ENCODE measurements around the gene KPNA1.

KPNA1 gene

DNA sequence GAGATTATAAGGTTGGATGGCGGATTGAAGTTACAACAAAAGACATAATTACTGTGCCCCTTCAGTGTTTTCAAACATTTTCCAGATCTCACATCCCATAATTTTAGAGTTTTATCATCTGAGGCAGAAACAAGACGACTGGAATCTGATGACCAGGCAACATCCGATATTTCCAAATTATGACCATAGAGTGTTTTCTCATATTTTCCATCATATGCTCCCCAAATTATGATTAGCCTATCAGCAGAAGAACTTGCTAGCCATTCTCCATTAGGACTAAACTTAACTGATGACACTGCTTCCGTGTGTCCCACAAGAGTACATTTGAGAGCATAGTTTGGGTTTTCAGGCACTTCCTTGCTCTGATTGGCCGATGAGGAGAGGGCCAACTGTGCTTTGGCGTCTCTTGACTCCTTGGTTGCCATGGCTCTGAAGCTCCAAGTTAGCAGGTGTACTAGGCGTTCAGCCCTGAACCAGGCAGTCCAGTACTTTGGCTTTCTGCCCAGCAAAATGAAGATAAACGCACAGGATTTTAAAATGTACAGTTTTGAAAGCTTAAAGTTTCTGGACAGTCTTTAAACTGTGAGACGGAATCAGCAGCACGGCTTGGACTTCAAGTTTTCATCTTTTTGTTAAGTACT is 99.5 kb downstream of the KPNA1 start:
- peak; percentile 26 for DNase-seq (ENCODE audit: low spot score)

DNA sequence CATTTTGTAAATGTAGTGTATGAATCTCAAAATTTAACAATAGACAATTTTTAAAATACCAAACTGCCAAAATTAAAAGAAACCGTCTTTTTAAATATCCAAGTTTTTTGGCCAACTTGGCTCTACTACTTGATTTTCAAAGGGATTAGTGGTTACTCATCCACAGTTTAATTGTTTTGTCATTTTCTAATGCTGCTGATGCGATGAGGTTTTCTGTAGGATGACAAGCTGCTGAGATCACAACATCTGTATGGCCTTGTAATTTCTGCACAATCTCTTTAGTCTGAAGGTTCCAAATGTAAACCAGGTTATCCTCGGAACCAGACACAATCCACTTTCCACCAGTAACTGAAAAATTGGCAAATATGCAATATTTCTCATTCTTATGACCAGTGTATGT is 100.3 kb downstream of the KPNA1 start:
- no peak for DNase-seq (ENCODE audit: low spot score)

DNA sequence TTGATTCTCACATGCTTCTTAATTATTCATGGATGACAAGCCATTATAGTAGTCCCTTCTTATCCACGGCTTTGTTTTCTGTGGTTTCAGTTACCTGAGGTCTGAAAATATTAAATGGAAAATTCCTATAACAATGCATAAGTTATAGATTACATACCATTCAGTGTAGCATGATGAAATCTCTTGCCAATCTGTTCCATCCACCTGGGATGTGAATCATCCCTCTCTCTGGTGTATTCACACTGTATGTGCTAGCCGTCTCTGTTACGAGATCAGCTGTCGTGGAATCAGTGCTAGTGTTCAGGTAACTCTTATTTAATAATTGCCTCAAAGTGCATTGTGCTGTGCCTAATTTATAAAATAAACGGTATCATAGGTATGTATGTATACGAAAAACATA is 104.1 kb downstream of the KPNA1 start:
- DNase-seq (ENCODE audit: low spot score), result no peak

DNA sequence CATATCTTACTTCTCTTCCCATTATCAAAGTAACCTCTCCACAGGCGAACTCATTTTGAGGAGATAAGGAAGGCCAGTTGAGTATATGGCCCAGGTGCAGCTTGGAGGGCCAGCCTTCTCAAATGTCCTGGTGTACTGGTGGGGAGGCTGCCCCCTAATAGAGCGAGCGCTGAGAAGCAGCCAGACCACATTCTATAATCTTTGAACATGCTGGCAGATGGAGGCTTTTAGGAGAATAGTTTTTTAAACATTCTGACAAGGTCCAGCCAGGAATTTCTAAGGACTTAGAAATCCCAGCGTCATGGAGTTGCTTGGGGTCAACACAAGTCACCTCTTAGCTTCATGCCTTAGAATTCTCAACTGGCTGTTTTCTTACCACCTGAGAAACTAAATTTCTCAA is 104.6 kb downstream of the KPNA1 start:
- no peak for DNase-seq (ENCODE audit: low spot score)

DNA sequence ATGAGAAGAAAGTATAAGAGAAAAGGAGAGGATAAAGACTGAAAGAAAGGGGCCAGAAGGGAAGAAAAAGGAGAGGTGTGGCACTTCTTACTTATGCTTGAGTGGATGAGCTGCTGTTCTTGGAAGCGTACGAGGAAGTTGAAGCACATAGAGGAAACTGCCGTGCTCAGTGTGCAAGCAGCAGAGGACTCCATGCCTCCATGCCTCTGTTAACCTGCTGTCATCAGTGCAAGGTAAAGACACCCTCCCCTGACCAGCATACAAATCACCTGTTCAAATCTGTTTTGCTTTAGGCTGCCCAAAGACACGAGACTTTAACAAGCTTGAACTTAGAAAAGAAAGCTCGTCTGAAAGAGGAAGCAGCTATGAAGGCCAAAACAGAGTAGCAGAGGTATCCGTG is 105.3 kb downstream of the KPNA1 start:
- DNase-seq (ENCODE audit: low spot score), result no peak

DNA sequence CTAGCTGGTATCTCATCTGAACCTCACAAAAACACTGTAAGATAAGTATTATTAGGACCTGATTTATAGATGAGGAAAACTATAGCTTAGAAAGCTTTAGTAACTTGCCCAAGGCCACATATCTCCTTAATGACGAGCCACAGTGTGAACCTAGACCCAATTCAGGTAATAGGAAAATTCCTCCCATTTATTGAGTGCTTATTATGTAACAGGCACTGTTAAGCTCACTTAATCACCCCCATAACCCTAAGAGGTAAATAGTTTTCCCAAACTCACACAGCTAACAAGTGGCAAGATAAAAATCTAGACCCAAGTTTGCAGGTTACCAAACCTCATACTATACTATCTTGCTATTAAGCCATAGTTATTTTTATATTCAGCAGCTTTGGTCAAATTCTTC is 106.8 kb downstream of the KPNA1 start:
- DNase-seq (ENCODE audit: low spot score), result no peak

DNA sequence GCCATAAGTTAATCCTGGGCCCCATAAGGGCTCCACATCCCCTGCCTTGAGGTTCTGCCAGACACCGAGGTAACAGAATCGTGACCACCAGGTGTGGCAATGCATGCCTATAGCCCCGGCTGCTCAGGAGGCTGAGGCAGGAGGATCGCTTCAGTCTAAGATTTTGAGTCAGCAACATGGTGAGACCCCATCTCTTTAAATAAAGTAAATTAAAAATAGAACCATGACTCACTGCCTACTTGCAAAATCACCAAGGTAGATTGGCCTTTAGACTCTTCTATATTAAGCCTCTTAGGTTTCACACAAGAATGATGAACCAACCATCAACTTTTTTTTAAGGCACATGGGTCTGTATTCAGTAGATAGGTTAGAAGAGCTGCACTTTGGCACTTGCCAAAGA is 108.5 kb downstream of the KPNA1 start:
- DNase-seq (ENCODE audit: low spot score), result no peak

DNA sequence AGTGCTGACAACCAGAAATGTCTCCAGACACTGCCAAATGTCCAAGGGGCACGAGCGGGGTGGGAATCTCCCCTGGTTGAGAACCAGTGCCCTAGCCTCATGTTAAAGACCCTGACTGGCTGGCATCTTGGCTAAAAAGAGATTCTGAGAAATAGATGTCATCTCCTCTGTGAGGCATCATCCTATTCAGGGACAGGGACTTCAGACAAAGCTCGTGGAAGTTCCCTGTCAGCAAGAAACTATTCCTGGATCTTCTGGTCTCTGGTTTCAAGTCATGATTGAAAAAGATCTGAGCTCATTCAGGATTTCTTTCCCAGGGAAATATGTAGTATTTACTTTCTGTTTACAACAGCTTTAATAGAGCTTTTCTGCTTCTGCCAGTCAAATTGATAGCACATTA is 109.7 kb downstream of the KPNA1 start:
- no peak for DNase-seq (ENCODE audit: low spot score)

DNA sequence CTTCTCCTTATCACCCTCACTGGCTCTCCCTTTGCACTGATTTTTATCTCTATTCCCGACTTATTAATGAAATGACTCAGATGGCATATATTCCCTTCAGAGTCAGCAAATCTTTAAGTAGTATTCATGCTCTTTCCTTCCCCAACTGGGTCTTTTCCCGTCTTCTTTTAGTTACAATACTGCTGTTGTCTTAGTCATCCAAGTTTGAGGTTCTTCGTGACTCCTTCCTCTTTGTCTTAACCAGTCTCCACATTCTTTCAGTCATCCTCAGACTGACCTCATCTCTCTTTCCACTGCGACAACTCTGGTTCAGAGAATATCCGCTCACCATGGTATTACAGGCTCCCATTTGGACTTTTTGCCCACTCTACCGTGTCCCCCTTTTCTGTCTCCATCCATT is 111.2 kb downstream of the KPNA1 start:
- no peak for DNase-seq (ENCODE audit: low spot score)

DNA sequence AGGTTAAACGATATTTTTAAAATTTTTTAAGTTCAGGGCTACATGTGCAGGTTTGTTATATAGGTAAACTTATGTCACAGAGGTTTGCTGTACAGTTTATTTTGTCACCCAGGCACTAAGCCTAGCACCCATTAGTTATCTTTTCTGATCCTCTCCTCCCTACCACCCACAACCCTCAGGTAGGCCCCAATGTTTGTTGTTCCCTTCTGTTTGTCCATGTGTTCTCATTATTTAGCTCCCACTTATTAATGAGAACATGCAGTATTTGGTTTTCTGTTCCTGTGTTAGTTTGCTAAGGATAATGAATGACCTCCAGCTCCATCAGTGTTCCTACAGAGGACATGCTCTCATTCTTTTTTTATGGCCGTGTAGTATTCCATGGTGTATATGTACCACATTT is 115.8 kb downstream of the KPNA1 start:
- no peak for DNase-seq (ENCODE audit: low spot score)

DNA sequence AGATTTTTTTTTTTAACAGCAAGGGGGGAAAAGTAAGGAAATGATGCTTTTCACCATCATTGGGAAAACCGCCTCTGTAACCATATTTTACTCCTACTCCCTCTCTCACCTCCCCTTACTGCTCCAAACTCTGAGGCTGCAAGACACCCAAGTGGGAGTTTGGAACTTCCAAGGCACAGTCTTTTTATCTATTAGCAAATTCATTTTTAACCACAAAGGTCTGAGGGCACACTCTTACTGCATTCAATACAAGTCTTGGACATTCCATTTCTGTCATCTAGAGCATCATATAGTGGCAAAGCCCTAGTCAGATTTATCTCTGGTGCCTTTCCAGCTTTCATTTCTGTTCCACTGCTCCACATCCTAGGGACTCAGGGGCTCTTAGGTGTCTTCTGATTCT is 117.5 kb downstream of the KPNA1 start:
- DNase-seq (ENCODE audit: low spot score), result peak; percentile 42

DNA sequence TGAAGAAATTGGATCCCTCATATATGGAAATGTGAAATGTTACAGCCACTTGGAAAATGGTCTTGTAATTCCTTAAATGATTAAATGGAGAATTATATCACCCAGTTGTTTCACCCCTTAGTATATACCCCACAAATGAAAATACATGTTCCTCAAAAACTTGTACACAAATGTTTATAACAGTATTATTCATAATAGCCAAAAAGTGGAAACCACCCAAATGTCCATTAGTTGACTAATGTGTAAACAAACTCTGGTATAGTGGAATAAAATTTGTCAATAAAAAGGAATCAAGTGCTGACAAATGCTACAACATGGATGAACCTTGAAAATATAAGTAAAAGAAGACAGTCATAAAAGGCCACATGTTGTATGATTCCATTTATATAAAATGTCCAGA is 118.2 kb downstream of the KPNA1 start:
- no peak for DNase-seq (ENCODE audit: low spot score)

DNA sequence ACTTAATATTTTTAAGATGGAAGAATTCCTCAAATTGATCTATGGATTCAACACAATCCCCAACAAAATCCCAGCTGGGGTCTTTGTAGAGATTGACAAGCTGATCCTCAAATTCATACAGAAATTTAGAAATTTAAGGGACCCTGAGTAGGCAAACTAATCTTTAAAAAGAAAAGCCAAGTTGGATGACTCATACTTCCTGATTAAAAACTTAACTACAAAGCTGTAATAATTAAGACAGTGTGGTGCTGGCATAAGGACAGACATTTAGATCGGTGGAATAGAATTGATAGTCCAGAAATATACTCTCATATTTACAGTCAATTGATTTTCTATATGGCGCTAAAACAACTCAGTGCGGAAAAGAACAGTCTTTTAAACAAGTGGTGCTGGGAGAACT is 119.2 kb downstream of the KPNA1 start:
- DNase-seq (ENCODE audit: low spot score), result no peak

DNA sequence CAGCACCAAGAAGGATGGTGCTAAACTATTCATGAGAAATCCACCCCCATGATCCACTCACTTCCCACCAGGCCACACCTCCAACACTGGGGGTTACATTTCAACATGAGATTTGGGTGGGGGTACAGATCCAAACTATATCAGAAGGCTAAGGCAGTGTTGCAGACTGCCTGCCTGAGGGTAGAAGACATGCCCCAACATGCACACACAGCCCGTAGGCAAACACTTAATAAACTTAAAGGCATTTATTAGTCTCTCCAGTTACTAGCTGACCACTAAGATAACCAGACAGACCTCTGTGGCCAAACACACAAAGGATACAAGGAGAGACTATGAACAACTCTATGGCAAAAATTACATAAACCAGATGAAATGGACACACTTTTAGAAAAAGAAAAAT is 120.6 kb downstream of the KPNA1 start:
- DNase-seq (ENCODE audit: low spot score), result no peak

DNA sequence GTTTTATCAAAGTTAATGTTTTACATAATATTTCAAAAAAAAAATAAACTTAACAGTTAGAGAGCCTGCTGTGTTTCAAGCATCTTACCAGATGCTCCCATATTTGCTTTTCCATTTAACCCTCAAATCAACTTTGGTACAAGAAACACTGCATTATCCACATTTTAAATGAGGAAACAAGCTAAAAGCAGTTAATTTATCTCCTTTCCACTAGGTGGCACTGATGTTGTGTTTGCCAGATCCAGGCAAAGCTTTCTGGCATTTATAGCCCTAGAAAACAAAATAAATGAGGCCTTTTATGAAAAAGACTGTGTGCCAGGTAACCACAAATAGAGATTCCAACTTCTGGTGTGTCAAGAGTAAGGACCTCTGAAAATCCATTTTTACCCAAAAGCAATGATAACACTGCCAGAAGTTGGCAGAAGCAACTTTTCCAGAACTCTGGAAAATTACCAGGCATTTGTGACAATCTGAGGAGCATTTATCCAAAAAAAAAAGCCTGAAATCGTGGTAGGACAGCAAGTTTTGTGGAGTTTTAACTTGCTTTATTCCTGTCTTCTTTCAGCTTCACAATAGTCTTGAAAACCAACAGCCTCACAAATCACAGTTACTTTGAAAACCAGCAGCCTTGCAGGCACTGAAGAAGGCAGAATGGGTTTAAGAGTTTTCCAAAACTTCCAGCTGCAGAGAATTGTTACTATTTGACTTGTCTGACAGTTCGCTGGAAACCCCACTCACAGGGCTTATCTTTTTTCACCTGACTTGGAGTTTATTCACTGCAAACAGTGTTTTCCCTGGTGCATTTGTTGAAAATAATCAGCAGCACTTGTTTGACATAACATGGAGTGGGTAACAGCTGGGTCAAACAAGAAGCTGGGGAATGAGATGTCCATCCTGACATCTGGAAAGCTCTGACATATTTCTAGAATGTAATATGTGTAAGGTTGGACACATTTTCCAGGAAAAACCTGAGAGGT is 121.6 kb downstream of the KPNA1 start:
- no peak for DNase-seq (ENCODE audit: low spot score)

DNA sequence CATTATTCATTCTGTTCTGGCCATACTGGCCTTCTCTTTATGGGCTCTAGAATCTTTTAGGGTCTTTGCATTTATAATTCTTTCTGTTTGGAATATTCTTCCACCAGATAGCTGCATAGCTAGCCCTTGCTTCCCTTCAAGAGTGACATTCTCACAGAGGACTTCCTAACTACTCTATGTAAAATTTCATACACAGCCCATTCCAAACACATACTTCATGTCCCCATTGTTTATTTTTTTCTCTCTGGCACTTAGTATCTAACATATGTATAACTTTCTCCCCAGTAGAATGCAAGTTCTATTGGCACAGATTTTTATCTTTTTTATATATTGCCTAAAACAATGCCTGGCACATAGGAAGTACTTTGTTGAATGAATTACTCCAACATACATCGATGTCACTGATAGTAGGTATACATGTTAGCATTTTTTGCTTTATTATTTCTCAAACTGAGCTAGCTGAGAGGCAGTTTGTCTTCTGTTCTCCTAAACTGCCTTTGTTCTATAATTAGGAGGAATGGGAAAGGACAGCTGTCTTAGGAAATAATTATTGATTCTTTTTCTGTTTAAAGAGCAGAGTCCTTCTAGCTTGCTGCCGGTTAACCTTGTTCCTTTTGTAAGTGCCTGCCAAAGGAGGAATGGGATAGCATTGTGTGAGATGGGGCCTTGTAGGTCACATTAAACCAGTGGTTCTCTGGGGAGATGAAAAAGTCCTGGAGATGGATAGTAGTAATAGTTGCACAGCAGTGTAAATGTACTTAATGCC is 122.9 kb downstream of the KPNA1 start:
- no peak for DNase-seq (ENCODE audit: low spot score)

DNA sequence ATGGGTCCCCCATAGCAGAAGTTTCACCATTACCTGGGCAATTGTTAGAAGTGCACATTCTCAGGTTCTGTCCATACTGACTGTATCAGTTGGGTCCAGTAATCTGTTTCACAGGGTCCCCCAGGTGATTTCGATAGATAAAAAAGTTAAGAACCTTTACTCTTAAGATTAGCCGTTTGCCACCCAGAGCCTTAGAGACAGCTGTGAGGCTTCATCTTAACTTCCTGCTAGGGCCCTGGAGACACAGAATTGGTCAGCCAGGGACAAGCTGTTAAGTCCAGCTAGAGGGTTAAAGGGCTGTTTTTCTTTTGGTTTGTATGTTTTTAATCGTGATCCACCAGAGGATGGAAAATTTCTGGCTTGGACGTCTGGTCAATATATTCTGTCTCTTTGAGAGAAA is 124.1 kb downstream of the KPNA1 start:
- no peak for DNase-seq (ENCODE audit: low spot score)

DNA sequence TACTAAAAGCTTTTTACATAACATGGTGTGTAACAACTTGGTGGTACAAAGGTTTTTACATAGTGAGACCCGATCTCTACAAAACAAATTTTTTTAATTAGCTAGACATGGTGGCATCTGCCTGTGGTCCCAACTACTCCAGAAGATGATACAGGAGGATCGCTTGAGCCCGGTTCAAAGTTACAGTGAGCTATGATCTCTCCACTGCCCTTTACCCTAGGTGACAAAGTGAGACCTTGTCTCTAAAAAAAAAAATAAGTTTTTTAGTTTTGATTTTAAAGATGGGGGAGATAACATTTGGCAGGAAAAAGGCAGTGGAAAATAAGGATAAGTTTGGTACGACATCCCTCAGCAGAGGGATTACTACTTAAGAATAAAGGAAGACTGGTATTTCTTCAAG is 124.8 kb downstream of the KPNA1 start:
- DNase-seq (ENCODE audit: low spot score), result no peak

DNA sequence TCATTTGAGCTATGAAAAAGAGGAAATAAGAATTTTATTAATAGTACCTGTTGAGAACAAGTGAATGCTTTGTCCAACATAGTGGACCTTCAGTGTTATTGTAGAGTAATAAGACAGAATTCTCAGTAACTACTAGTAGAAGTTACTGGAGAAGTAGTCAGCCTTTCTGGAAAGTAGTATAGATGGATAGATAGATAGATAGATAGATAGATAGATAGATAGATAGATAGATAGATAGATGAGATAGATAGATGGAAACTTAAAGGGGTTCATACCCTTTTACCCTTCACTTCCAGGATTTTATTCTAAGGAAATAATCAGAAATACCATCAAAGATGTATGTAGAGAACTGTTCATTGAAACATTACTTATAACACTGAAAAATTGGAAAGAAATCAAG is 125.5 kb downstream of the KPNA1 start:
- DNase-seq (ENCODE audit: low spot score), result no peak

DNA sequence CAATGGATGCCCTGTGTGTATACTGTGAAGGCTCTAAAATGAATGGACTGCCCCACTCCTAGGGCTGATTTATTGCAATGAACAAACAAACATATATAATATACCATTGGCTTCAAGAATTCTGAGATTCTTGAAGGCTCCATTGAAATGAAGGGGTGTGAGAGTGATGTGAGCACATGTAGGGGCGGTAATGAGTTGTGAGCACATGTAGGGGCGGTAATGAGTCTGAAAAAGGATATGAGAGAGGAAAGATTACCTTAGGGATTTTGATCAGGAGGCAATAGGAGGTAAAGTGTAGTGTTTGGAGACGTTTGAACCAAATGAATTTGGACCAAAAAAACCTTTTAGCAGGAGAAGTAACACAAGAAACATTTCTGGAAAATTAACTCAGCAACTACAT is 127.0 kb downstream of the KPNA1 start:
- DNase-seq (ENCODE audit: low spot score), result no peak

DNA sequence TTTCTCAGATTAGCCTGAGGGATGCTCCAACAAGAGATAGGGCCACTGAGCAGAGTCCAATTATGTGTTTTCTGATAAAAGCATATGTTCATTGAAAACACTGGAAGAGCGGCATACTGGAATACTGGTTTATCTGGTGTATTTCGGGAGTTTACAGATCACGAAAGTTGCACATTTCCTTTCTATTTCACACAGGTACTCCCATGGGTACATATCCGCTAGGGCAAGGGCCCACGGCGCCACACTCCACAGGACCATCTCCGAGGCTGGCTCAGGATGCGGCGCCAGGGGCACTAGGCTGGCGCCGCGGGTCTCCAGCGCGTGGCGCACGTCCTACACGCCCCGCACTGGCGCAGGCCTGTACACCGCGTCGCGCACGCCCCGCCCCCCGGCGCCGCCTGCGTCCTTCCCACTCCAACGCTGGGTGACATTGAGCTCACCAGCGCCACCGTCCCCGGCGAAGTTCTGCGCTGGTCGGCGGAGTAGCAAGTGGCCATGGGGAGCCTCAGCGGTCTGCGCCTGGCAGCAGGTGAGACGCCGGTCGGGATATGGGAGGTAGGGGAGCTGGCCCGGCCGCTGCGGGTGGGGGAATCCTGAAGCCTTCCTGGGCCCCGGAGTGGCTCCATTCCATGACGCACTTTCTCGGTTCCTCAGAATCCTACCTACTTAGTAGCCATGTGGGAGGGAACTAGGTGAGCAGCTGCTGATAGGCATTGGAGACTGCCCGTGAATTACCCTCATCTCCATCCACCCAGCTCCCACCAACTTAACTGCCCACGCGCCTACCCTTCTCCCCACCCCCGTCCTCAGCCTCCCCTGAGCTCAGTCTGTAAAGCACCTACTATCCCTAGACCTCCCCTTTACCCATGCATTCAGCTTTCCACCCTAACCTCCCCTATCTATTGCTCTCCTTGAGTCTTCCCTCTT is 130.7 kb downstream of the KPNA1 start, which contains the start of gene FAM162A:
Gene FAM162A, plus strand, starts transcription at position 412 of the 927 bp plus-strand sequence. Its CDS starts 84 bp downstream, at position 496.
- peak; percentile 96 for DNase-seq (ENCODE audit: low spot score)

All from putamen (tissue), 1 donor.